ENCODE data around the gene DLG3.
"Not testable (repeated sequence)": the region's sequence is repeated elsewhere in the genome, so short reads cannot be mapped to it uniquely, and the experiment has no call there.

Gene DLG3

GRCh38 chrX:70498129-70498528 is 53.5 kb downstream of the DLG3 start:
- POLR2A ChIA-PET, result no interaction called here
- DNase-seq (ENCODE audit: extremely low spot score), result no peak
- TF ChIP-seq FOXK2 (IDR thresholded peaks at IDR 0.05), result no peak
- no peak for TF ChIP-seq BHLHE40 (IDR thresholded peaks at IDR 0.05; ENCODE audit: borderline replicate concordance)
- TF ChIP-seq NFRKB (IDR thresholded peaks at IDR 0.05), result no peak
- TF ChIP-seq HDGF (IDR thresholded peaks at IDR 0.05; ENCODE audit: borderline replicate concordance), result no peak
- TF ChIP-seq ARNT (IDR thresholded peaks at IDR 0.05), result no peak
- no peak for TF ChIP-seq ZNF384 (IDR thresholded peaks at IDR 0.05)
- CTCF ChIA-PET, result no interaction called here

GRCh38 chrX:70500826-70501225 is 56.2 kb downstream of the DLG3 start:
- DNase-seq (ENCODE audit: extremely low spot score), result no peak
- CTCF ChIA-PET, result no interaction called here
- TF ChIP-seq SUZ12 (IDR thresholded peaks at IDR 0.05) (no peak), PKNOX1 (IDR thresholded peaks at IDR 0.05) (no peak), HDGF (IDR thresholded peaks at IDR 0.05; ENCODE audit: borderline replicate concordance) (no peak), SP1 (IDR thresholded peaks at IDR 0.05) (no peak), FOXK2 (IDR thresholded peaks at IDR 0.05) (no peak), ZNF384 (IDR thresholded peaks at IDR 0.05) (no peak), LEF1 (IDR thresholded peaks at IDR 0.05; ENCODE audit: borderline replicate concordance) (no peak), BHLHE40 (IDR thresholded peaks at IDR 0.05; ENCODE audit: borderline replicate concordance) (no peak), FOXA1 (IDR thresholded peaks at IDR 0.05) (no peak)
- POLR2A ChIA-PET, result no interaction called here

- TF ChIP-seq CTBP1 (IDR thresholded peaks at IDR 0.05; ENCODE audit: borderline replicate concordance) (no peak), SUZ12 (IDR thresholded peaks at IDR 0.05) (no peak), FOXK2 (IDR thresholded peaks at IDR 0.05) (no peak), L3MBTL2 (conservative IDR thresholded peaks at IDR 0.05) (no peak), HDGF (IDR thresholded peaks at IDR 0.05; ENCODE audit: borderline replicate concordance) (no peak), PKNOX1 (IDR thresholded peaks at IDR 0.05) (no peak), ELF4 (IDR thresholded peaks at IDR 0.05) (no peak), TARDBP (IDR thresholded peaks at IDR 0.05) (no peak), SP1 (IDR thresholded peaks at IDR 0.05) (no peak)
Observed at GRCh38 chrX:70504772-70505450, 60.3 kb downstream of the DLG3 start.

GRCh38 chrX:70505451-70505841 is 60.8 kb downstream of the DLG3 start:
- POLR2A ChIA-PET, result interaction anchor here (0.8 kb wide), 1 partner anchor 8 kb away, joined by 3 read pairs; no protein-coding TSS in a partner anchor
- CTCF ChIA-PET, result no interaction called here
- TF ChIP-seq ELF4 (IDR thresholded peaks at IDR 0.05) (no peak), TARDBP (IDR thresholded peaks at IDR 0.05) (no peak), NFRKB (IDR thresholded peaks at IDR 0.05) (no peak), FOXM1 (IDR thresholded peaks at IDR 0.05; ENCODE audit: borderline replicate concordance) (no peak), L3MBTL2 (conservative IDR thresholded peaks at IDR 0.05) (no peak), BHLHE40 (IDR thresholded peaks at IDR 0.05; ENCODE audit: borderline replicate concordance) (no peak), SUZ12 (IDR thresholded peaks at IDR 0.05) (no peak), LEF1 (IDR thresholded peaks at IDR 0.05; ENCODE audit: borderline replicate concordance) (no peak), FOXK2 (IDR thresholded peaks at IDR 0.05) (no peak), ZNF384 (IDR thresholded peaks at IDR 0.05) (no peak), HDGF (IDR thresholded peaks at IDR 0.05; ENCODE audit: borderline replicate concordance) (no peak), FOXA1 (IDR thresholded peaks at IDR 0.05) (no peak), ARNT (IDR thresholded peaks at IDR 0.05) (no peak), SP1 (IDR thresholded peaks at IDR 0.05) (no peak), PKNOX1 (IDR thresholded peaks at IDR 0.05) (no peak), CTBP1 (IDR thresholded peaks at IDR 0.05; ENCODE audit: borderline replicate concordance) (no peak)
- no peak for DNase-seq (ENCODE audit: extremely low spot score)

More at GRCh38 chrX:70504772-70505450, 60.3 kb downstream of the DLG3 start:
- no peak for DNase-seq (ENCODE audit: extremely low spot score)
- POLR2A ChIA-PET, result no interaction called here
- CTCF ChIA-PET, result no interaction called here

- no peak for DNase-seq (ENCODE audit: extremely low spot score)
- ChIA-PET POLR2A (no interaction called here), CTCF (no interaction called here)
- TF ChIP-seq FOXM1 (IDR thresholded peaks at IDR 0.05; ENCODE audit: borderline replicate concordance) (no peak), ZNF384 (IDR thresholded peaks at IDR 0.05) (no peak), FOXA1 (IDR thresholded peaks at IDR 0.05) (no peak), ARNT (IDR thresholded peaks at IDR 0.05) (no peak), LEF1 (IDR thresholded peaks at IDR 0.05; ENCODE audit: borderline replicate concordance) (no peak), CTBP1 (IDR thresholded peaks at IDR 0.05; ENCODE audit: borderline replicate concordance) (no peak), FOXK2 (IDR thresholded peaks at IDR 0.05) (no peak), L3MBTL2 (conservative IDR thresholded peaks at IDR 0.05) (no peak)
Observed at GRCh38 chrX:70508296-70508911, 63.8 kb downstream of the DLG3 start.

- DNase-seq (ENCODE audit: extremely low spot score), result no peak
- POLR2A ChIA-PET, result no interaction called here
- TF ChIP-seq L3MBTL2 (conservative IDR thresholded peaks at IDR 0.05), result no peak
- no peak for TF ChIP-seq FOXK2 (IDR thresholded peaks at IDR 0.05)
- no peak for TF ChIP-seq BHLHE40 (IDR thresholded peaks at IDR 0.05; ENCODE audit: borderline replicate concordance)
- CTCF ChIA-PET, result no interaction called here
Observed at GRCh38 chrX:70509078-70509477, 64.4 kb downstream of the DLG3 start.

GRCh38 chrX:70515270-70515669 is 70.6 kb downstream of the DLG3 start:
- DNase-seq (ENCODE audit: extremely low spot score); CTCF ChIA-PET; POLR2A ChIA-PET: not testable (repeated sequence)

GRCh38 chrX:70515692-70516091 is 71.1 kb downstream of the DLG3 start:
- POLR2A ChIA-PET; DNase-seq (ENCODE audit: extremely low spot score); CTCF ChIA-PET: not testable (repeated sequence)
